ENCODE results near the gene SLC13A3.

GRCh38 chr20:46583411-46584214, 67.6 kb downstream of the SLC13A3 start:
- no peak for TF ChIP-seq CTCF (IDR thresholded peaks at IDR 0.05 in 4 of 5, conservative IDR thresholded peaks at IDR 0.05 in 1 of 5)
- TF ChIP-seq POLR2A (IDR thresholded peaks at IDR 0.05): no peak

All from gastrocnemius medialis (tissue), 4 donors.